Measurements from ENCODE around the gene SLIT3.

The SLIT3 gene

DNA sequence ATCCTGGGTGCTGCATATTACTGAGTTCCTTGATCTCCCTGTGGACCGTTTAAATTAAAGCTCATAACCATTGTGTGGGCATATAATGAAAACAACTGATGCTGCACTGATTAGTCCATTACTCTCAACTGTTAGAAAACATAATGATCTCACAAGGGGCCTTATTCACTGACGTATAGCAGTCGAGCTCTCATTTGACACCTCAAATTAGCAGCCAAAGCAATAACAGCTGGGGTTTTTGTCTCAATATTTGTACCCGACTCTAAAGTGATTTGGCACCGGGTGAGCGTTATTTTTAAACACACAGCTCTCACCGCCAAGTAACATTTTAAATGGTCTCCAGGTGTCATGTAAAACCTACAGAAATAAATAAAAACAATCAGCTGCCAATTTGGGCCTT lies 469.6 kb downstream of the SLIT3 start:
- no peak for DNase-seq (ENCODE audit: low read depth in 2 of 2)

DNA sequence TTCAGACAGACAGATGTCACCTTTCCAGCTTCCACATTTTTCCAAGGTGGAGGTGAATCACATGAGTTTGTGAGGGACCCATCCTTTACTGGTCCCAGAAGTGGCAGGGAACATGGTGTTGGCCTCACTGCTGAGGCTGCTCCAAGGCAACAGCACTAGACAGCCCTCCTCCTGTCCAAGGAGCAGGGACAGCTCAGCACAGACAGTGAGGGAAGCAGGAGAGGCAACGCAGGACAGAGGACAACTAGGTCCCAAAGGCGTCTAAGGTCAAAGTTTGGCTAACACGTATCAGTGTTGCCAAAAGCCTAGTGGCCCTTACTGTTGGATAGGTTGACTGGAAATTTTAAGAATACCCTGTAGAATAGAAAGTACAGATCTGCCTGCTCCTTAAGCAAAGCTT lies 470.1 kb downstream of the SLIT3 start:
- no peak for DNase-seq (ENCODE audit: low read depth in 2 of 2)

DNA sequence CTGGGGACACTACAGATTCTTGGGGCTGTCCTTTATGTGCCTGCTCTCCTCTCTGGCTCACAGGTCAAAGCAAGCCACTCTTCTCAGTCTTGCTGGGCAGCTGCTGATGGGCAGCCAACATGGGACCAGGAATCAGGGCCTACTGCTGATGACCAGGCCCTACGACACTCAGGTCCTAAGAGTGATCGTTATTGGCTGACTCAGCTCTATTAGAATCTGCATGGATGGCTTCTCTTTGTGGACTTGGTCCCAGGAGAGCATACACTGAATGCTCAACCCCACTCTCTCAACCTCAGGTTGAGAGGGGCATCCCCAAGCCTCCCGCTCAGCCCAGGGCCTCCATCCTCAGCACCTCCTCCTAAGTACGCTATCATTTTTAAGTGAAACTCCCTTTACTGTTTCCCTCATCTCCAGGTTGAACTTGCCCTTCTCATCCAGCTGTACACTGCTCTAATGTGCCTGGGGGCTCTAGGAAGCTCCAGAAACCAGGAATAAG lies 471.0 kb downstream of the SLIT3 start:
- DNase-seq (ENCODE audit: low read depth in 2 of 2): no peak

DNA sequence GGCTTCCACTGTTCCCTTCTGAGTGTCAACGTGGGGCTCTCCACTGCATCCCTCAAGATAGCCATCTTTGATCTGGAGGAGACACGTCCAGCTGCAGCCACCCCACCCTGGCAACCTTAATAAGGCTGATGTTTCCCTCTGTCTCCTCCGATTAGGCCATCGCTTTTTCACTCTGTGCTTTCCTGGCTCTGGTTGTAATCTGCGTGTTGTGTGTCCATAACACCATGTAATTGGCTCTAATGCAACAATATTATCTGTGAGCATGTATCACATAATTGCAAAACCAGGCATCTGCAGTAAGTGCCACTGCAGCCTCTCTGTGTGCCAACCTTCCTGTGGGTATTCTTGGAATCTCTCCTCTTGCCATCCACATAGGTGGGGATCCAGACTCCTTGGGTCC lies 471.9 kb downstream of the SLIT3 start:
- no peak for DNase-seq (ENCODE audit: low read depth in 2 of 2)

DNA sequence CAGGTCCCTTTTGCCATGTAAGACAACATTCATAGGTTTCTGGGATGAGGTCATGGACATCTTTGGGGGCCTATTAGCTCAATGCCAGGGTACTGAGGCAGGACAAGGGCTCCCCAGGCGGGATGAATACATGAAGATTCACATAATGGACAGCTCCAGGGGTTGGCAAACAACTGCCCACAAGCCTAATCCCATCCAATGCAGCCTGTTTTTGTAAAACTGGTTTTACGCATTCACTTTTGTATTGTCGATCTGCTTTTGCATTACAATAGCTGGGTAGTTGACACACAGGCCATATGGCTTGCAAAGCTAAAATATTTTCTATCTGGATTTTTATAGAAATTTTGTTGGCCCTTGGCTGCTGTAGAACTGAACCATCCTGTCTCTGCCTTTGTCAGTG lies 473.3 kb downstream of the SLIT3 start:
- no peak for DNase-seq (ENCODE audit: low read depth in 2 of 2)

DNA sequence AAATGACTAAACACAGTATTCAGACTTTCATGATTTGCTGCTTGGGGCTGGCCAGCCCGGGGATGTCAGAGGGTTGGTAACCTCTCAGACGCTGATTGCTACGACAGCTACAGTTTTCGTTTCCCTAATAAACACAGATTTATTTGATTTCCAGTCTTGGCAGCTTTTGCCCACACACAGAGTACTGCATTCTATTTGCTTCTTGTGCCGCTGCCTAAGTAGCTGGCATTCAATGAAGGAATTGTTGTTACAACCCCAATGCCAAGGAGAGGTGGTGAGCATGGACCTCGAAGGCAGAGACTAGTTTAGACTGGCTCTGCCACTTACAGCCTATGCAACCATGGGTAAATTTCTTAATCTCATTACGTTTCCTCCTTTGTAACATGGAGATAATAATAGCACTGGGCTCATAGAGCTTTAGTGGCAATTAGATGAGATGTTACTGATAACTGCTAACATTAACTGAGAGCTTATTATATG lies 474.7 kb downstream of the SLIT3 start:
- no peak for DNase-seq (ENCODE audit: low read depth in 2 of 2)

DNA sequence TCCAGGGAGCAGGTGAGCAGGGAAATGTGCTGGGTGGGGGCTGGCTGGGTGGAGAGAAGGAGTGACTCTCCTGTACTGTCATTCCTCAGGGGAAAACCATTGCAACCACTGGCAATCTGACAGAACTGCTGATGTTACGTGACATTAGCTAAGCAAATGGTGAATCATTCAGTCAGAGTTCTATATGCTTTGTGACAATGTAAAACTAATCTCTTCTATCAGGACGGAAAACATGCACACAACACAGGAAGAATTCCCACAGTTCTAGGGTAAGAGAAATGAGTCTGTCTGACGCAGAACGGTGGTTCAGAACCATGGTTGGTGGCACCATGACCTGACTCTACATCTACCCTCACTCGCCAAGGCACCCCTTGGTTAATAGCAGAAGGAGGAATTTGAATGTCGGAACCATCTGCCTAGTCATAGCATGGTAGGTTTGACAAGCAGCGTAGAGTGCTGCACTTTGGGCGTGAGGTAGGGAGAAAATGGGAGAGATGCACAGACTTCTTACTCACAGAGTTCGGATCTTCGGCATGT lies 478.1 kb downstream of the SLIT3 start:
- no peak for DNase-seq (ENCODE audit: low read depth in 2 of 2)

DNA sequence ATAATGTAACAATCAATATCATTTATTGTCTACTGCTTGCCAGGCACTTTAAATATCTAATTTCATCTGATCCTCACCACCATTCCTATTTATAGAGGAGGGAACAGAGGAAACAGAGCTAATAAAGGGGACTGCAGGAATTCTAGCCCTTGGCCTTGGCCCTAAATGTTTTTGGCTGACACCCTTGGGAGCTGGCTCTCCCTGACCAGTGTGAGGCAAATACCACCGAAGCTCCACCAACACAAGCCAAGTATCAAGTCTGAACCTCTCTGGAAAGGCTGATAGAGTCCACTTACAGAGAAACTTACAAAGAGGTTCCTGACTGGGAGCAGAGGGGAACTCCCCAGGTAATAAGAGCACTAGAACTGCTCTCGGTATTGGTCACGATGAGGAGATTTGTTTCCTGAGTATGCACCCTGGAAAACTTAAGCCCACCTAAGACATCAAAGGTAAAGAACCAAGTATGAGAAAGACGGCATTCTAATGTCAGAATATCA lies 478.6 kb downstream of the SLIT3 start:
- DNase-seq (ENCODE audit: low read depth in 2 of 2): no peak

DNA sequence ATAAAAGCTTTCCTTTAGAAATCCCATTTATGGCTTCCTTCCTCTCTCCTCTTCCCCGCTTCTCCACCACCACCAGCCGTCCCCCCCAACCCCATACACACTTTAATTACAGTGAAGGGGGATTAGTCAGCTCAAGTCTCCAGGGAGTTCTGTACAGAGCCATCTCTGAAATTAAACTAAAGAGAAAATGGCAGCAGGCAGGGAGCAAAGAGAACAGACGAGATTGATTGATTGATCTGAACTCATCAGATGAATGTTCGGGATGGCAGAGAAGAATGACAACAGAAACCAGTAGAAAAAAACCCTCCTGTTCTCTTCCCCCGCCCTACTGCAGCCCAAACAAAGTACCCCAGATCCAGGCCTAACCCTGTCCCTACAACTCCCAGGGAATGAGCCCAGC lies 480.1 kb downstream of the SLIT3 start:
- no peak for DNase-seq (ENCODE audit: low read depth in 2 of 2)

DNA sequence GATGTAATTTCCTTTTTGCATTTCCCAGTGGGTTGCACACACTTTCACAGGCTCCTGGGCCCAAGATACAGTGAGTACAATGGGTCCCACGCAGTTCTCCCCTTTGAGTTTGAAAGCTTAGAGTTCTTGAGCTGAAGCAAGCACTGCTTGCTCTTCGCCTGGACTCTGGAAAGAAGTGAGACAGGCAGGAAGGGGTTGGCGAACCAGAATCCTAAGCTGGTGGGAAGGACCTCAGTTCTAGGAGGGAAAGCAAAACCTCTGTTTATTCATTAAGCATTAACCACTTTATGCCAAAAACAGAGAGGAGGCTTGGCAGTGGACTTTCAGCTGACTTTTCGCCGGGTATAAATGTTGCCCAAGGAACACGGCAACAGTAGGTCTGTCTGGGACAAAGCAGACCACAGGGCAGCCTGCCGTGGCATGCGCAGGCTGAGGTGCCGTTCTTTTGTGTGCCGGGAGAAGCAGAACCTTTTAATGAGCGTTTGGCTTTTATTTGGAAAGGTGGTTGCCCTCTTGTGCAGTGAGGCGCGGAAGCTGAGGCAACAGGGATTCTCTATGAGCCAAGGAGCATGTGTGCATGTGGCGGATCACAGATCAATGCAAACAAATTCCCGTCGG lies 481.8 kb downstream of the SLIT3 start:
- no peak for DNase-seq (ENCODE audit: low read depth in 2 of 2)

DNA sequence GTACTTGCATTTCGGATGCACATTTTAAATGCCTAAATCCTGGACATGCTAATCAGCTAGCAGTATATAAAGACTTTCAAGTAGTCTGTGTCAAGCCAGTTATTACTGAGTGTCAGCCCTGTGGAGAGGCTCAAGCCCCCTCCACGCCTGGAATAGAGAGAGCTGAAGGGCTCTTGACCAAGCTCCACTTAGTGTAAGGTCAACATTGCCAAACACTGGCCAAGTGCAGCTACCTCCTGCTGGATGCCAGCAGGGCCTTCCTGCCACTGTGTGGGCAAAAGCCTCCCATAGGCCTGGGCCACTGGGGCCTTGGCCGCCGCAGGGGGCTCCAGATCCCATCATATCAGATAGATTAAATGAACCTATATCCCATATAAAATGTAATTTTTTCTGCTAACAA lies 482.4 kb downstream of the SLIT3 start:
- DNase-seq (ENCODE audit: low read depth in 2 of 2): no peak

DNA sequence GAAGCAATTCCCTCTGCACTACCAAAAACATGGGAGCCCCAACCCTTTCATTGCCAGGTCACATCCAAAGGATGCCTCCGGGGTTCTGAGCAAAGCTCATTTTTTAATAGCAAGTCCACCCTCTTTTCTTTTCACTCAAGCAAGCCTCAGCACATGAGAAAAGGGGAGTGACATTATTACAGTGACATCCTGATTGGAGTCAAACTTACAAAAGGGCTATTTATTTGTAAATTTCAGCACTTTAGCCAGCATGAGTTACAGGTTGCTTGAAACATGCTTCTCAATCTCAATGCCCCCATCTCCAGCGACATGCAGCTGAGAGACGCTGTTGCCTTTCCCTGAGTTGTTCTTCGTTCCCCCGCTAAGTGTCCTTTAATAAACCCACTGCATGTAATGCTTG lies 483.3 kb downstream of the SLIT3 start:
- no peak for DNase-seq (ENCODE audit: low read depth in 2 of 2)

DNA sequence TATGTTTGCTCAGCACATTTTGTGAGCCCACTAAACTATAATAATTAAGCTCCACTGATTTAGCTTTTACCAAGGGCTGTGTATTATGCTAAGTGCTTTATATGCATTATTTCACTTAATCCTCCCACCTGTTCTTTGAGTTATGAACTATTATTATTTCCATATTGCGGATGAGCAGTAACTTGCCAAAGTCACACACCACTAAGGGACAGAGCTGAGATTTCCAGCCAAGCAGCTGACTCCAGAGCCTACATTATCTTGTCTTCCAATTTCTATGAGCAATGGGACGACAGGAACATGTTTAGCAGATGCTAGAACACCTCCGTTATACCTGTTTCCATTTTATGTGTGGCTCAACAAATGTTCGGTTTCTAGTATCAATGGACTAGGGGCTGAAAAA lies 484.3 kb downstream of the SLIT3 start:
- no peak for DNase-seq (ENCODE audit: low read depth in 2 of 2)

DNA sequence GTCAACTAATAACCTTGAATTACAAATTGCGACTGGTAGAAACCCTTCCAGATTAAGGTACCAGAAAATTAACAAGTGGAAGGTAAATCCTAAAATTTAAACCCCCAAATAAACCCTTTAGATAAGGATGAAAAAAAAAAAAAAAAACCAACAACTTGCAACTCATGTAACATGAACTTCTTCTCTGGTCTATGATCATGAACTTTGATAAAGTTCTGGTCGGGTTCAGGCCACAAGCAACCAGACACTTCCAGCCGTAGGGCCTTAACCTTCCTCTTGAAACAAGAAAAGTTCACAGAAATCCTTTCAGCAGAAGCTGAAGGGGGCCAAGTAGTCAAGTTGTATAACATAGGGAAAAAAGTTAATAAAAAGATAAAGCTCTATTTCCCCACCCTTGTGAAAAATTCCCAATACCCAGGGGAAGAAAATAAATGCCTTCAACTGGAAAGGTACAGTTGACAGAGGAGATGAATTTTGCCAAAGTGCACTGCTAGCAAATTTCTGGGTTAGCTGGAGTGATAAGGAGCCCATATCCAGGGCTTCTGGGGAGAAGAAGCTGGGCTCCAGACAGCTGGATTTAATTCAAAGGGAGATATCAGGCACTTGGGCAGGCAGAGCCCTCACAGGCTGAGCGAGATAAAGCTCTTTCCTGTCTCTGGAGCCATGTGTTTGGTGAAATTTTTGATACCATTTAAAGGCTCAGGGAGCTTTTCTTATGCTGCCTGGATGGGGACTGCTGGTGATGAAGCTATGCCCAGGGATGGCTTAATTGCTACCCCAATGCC lies 487.6 kb downstream of the SLIT3 start:
- DNase-seq (ENCODE audit: low read depth in 2 of 2): no peak

DNA sequence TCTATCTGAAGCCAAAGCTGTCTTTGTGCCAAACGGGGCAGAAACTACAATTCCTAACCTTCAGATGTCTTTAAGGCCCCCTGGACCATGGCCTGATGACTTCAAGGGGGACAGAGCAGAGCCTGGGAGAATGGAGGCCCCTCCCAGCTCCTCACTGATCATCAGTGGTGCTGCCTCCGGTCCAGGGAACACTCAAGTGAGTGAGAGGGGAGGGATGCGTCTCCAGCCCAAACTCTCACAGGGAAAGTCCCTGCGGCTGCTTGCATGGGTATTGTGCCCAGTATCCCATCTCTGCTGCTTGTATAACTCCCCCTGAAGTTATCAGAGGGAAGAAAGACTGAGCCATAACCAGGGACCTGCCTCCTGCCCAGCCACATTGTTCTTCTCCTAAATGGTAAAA lies 490.3 kb downstream of the SLIT3 start:
- no peak for DNase-seq (ENCODE audit: low read depth in 2 of 2)

DNA sequence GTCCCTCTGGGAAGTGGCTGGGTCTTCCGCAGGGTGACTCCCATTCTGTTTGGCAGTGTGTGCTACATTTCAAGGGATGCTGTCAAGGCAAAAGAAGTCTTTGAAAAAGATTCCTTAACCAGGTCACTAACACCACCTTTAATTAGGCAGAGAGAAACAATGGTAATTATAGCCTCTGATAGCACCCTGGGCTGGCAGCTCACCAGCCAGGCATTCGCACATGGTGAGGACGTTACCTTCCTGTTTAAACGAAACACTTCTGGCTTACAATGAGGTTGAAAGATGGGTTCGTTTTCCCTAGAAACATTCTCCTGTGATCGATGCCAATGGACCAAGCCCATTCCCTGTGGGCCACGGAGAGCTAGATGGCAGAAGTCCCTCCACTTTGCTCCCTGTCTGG lies 491.7 kb downstream of the SLIT3 start:
- no peak for DNase-seq (ENCODE audit: low read depth in 2 of 2)

DNA sequence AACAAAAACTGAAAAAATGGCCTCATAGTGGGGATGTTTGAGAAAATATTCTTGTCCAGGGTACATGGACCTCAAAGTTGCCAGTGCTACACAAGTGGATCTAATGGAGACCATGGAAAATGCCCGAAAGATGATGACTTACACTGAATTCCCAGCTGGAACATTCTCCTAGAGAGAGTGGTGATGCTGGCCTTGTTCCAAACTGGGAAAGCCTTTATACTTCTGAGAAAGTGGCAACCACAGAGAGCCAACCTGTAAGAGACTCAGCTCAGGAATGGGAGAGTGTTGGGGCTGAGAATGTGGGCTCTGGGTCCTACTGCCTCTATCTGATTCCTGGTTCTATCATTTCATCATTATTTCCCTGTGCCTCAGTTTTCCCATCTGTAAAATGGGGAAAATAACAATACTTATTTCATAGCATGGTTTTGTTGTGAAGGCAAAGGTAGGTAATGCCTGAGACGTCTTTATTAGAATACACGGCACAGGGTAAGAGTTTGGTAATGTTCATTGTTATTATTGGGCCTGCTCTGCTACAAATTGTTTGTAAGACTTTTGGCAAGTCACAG lies 492.8 kb downstream of the SLIT3 start:
- DNase-seq (ENCODE audit: low read depth in 2 of 2): no peak

DNA sequence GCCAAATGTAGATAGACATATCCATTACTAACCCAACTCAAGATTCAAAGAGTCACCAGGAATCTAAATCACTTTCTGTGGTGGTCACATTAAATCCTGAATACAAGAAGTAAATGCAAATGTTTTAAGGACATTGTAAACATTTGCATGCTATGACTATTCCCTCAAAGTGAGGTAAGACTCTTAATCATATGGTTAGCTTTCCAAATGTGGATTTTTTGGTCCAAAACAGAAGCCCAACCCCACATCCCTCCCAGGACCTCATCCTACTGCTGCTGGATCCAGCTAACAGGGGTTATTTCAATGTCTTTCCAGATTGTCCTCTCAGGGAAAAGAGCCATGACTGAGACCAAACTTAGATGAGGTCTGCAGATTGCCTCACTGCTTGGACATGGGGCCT lies 493.7 kb downstream of the SLIT3 start:
- DNase-seq (ENCODE audit: low read depth in 2 of 2): no peak

DNA sequence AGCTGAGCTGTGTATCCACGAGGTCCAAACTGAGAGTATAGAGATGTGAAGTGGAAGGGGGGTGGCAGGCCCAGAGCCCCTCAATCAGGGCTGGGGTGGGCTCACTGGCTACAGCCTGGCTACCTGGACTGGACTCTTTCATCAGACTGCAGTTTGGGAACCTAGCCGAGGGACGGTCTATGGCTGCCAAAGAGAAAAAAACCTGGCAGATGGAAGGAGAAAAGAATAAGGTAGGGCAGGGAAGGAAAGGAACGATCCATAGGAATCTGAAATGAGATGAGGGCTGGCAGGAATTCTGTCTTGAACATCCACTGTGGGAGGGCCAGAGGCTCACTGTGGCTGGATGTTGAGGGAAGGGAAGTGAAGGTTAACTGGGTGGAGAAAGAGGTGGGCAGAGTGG lies 497.4 kb downstream of the SLIT3 start:
- no peak for DNase-seq (ENCODE audit: low read depth in 2 of 2)

DNA sequence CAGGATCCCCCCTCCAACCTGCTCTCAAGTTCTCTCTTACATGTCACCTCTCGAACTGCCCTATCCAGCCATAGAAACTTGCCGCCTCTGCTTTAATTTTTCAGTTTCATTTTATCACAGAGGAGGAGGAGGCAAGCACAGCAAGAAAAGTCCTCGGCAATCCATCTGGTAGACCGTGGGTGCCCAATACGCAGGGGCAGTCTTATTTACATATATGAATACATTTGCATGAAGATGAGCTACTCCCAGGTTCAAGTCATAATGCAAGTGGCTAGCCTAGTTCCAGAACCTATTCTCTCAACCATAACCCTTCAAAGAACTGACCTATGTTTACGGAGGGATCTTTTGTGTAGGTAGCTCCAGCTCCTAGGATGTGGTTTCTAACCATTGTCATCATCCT lies 498.6 kb downstream of the SLIT3 start:
- no peak for DNase-seq (ENCODE audit: low read depth in 2 of 2)

DNA sequence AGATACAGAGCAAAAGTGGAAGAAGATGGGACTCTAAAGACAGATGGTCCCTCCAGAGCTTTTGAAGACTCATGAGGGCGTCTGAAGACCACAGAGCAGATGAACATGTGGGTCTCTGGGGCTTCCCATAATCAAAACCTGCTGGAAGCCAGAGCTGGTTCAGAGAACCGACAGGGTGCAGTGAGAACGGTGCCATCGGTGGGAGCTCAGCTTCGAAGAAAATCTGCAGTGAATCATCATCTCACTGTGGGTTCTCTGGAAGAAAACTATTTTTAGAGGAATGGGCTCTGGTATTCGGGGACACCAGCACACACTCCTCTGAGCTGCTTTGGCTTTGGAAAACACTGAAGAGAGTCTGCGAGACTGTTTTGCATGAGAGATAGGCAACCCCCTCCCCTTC lies 499.4 kb downstream of the SLIT3 start:
- no peak for DNase-seq (ENCODE audit: low read depth in 2 of 2)

DNA sequence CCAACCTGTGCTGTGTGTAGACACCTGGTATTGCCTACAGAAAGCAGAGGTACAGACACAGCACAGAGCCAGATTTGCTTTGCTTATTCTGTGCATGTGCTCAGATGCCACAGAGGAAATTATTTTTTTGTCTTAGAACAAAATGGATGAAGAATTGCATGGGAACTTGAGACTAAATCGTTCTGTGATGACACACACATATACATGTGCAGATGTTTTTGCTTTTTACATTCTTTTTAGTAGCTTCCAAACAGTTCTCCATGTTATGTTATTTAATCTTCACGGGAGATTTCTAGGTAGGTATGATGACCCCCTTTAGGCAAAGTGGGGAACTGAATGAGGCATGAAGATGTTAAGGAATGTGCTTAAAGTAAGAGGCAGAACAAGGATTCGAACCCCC lies 500.2 kb downstream of the SLIT3 start:
- DNase-seq (ENCODE audit: low read depth in 2 of 2): no peak

All from stimulated activated CD4-positive, alpha-beta T cell treated with anti-CD3 and anti-CD28 coated beads, Interleukin-12 subunit alpha, Interleukin-12 subunit beta, amount 100 ng/mL, for 24 hours (primary cell).